Common myeloid progenitor, CD34-positive (primary cell): ENCODE measurements around the gene DPP10.

ENCODE experiments used
- CTCF ChIA-PET: fragments of 350-600 bp; sonication (Branson Sonifier 250); formaldehyde crosslinking; loops from one replicate; lab custom pipeline; 2021; ENCODE audit warnings: antibody characterized with exemption; lab: Charles Lee
- POLR2A ChIA-PET: fragments of 350-600 bp; sonication (Branson Sonifier 250); formaldehyde crosslinking; loops from one replicate; lab custom pipeline; 2021; ENCODE audit warnings: antibody characterized with exemption; lab: Charles Lee
- DNase-seq, 3 donors: peaks; one replicate each; pipeline versions ENCODE4 v3.0.0 to v3.0.0-alpha.2; 2013
- H3K27ac ChIP-seq, 2 experiments: 1 replicate in 1 of 2; 2 replicates in 1 of 2; pipeline ENCODE4 v1.7.0; 2013; ENCODE audit warnings: inconsistent platforms in 2 of 2, low read length in 2 of 2, mild to moderate bottlenecking in 2 of 2, low read depth in 1 of 2, moderate library complexity in 1 of 2; ENCODE audit not compliant: severe bottlenecking in 2 of 2, insufficient read depth in 1 of 2, poor library complexity in 1 of 2
- H3K27me3 ChIP-seq, 5 experiments: replicated peaks in 2 of 5; 1 replicate in 3 of 5; 2 replicates in 2 of 5; pipeline versions ENCODE4 v1.6.1 to v1.7.0; 2013; ENCODE audit warnings: low read length in 4 of 5, mild to moderate bottlenecking in 2 of 5, moderate library complexity in 2 of 5, inconsistent platforms in 1 of 5; ENCODE audit not compliant: insufficient read depth in 5 of 5, control insufficient read depth in 4 of 5
- H3K36me3 ChIP-seq, 4 experiments: 1 replicate in 2 of 4; 2 replicates in 2 of 4; pipeline versions ENCODE4 v1.6.1 to v1.7.0; 2013; ENCODE audit warnings: low read length in 3 of 4, control low read depth in 1 of 4, mild to moderate bottlenecking in 1 of 4; ENCODE audit not compliant: control insufficient read depth in 4 of 4, insufficient read depth in 4 of 4
- H3K4me1 ChIP-seq, 4 experiments: 1 replicate in 3 of 4; 2 replicates in 1 of 4; pipeline versions ENCODE4 v1.6.1 to v1.7.1; 2013; ENCODE audit warnings: low read length in 3 of 4, mild to moderate bottlenecking in 3 of 4, control low read depth in 1 of 4, inconsistent platforms in 1 of 4, moderate library complexity in 1 of 4; ENCODE audit not compliant: control insufficient read depth in 4 of 4, insufficient read depth in 4 of 4; ENCODE audit errors: control extremely low read depth in 1 of 4
- H3K4me3 ChIP-seq, 7 experiments: 1 replicate in 4 of 7; 2 replicates in 3 of 7; pipeline versions ENCODE4 v1.5.1 to v1.7.0; 2013; ENCODE audit warnings: mild to moderate bottlenecking in 7 of 7, low read length in 6 of 7, moderate library complexity in 6 of 7, inconsistent platforms in 2 of 7, low read depth in 2 of 7, control low read depth in 1 of 7; ENCODE audit not compliant: insufficient read depth in 4 of 7, control insufficient read depth in 1 of 7; ENCODE audit errors: extremely low read depth in 1 of 7
- H3K9me3 ChIP-seq, 5 experiments: 1 replicate in 4 of 5; 2 replicates in 1 of 5; pipeline versions ENCODE4 v1.6.1 to v1.7.1; 2013; ENCODE audit warnings: low read length in 4 of 5, mild to moderate bottlenecking in 2 of 5, inconsistent platforms in 1 of 5, low read depth in 1 of 5, moderate library complexity in 1 of 5; ENCODE audit not compliant: control insufficient read depth in 4 of 5, insufficient read depth in 2 of 5; ENCODE audit errors: control extremely low read depth in 1 of 5
- WGBS: methylation state at CpG from one replicate; pipeline ENCODE4 v1.1.5; 2013; ENCODE audit not compliant: insufficient coverage; 5-methylcytosine and 5-hydroxymethylcytosine counted together

Gene DPP10

DNA sequence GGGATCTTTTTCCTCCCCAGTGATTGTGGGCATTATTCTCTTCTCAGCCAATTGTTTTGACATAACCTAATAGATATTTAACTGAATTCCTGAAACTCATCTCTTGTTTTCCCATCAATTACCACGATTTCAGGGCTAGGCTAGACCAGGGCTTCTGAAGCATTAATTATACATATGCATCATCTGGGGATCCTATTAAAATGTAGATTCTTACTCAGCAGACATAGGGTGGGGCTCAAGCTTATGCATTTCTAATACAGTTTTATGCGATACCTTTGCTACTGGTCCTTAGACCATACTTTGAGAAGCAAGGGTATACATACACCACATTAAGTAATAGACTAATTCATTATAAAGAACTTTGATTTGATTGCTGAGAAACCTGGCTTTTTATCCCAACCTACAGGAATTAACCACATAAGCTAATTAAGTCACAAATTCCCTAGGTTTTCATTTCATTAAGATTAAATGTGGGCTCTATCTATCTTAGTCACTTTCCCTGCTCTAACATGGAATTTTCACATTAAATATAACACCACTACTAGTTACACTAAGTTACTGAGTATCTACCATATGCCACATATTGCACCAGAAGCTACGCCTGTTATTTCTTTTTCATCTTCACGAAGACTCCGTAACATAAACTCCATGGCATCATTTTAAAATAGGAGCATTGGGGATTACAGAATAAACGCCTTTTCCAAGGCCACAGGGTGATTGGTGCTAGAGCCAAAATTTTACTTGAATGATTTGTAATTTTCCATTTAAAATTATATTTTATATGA lies 417.5 kb downstream of the DPP10 start:
- DNase-seq: no peak
- no peak overlapping the region for H3K27ac ChIP-seq
- H3K27me3 ChIP-seq: no peaks in the 10 kb centered on the region
- H3K36me3 ChIP-seq: no peaks in the 10 kb centered on the region
- ChIA-PET POLR2A (no interaction called here), CTCF (no interaction called here)
- no peaks in the 10 kb centered on the region for H3K4me1 ChIP-seq
- WGBS: 100% methylated on average over 2 of the region's 6 CpGs
- H3K9me3 ChIP-seq: no peaks in the 10 kb centered on the region
- no peak overlapping the region for H3K4me3 ChIP-seq

DNA sequence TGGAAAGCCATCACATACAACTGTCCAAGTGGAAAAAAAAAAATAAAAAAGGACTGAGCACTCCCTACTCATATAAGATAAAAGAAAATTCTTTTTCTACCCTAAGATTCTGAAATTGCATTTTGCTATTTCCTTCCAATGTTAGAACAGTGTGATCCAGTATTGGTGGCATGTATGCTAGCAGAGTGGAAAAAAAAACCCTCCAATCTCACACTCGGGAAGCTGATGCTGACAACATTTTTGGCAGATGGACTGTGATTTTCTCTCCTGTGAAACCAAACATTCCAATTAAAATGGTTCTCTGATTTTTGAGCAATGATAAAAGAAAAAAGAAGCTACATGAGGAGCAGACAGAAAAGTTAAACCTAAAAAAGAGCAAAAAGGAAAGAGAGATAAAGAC lies 419.8 kb downstream of the DPP10 start:
- WGBS: no CpG with 5 or more reads among the region's 1 CpG
- ChIA-PET POLR2A (no interaction called here), CTCF (no interaction called here)
- Histone ChIP-seq H3K4me3 (no peak overlapping the region), H3K36me3 (no peaks in the 10 kb centered on the region), H3K4me1 (no peaks in the 10 kb centered on the region), H3K27me3 (no peaks in the 10 kb centered on the region), H3K27ac (no peak overlapping the region), H3K9me3 (no peaks in the 10 kb centered on the region)
- no peak for DNase-seq

DNA sequence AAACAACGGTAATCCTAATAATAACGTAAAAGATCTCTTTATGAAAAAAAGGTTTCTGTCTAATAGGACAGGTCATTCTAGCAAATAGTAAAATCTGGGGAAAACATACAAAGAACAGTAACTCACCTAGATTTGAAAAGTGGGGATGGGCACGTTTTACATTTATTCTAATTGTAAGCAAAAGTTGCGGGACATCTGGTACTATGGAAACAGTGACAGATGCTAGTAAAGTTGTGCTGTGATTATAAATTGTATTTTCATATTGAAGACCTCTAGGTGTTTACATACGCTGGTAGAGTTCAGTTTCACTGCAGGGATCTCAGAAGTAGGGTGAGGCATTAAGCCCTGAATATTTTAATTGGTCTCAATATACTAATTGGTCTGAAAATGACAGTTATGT lies 422.5 kb downstream of the DPP10 start:
- H3K4me3 ChIP-seq: no peak overlapping the region
- no peaks in the 10 kb centered on the region for H3K9me3 ChIP-seq
- no peaks in the 10 kb centered on the region for H3K4me1 ChIP-seq
- POLR2A ChIA-PET: no interaction called here
- CTCF ChIA-PET: no interaction called here
- H3K36me3 ChIP-seq: no peaks in the 10 kb centered on the region
- no peak overlapping the region for H3K27ac ChIP-seq
- H3K27me3 ChIP-seq: no peaks in the 10 kb centered on the region
- 94% methylated on average over 3 of the region's 5 CpGs for WGBS
- no peak for DNase-seq

DNA sequence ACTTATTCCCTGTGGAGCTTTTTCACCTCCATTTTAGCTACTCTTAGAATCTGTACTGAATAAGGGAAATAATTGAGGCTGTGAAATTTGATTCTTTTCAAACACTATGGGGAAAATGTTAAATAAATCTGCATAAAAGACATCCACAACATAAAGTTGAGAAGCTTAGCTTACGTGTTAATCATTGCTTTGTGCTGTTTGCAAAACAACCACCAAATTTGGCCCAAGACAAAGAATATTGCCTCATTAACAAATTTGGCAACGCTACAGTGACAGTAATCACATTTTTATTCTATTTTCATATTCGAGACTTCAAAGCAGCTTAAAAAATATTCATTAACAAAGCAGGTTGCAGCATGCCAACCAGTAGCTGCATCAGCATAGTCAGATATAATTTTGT lies 437.6 kb downstream of the DPP10 start:
- Histone ChIP-seq H3K36me3 (no peaks in the 10 kb centered on the region), H3K27me3 (no peaks in the 10 kb centered on the region), H3K9me3 (no peaks in the 10 kb centered on the region), H3K27ac (no peak overlapping the region), H3K4me1 (no peaks in the 10 kb centered on the region), H3K4me3 (no peak overlapping the region)
- no peak for DNase-seq
- CTCF ChIA-PET: no interaction called here
- 96% methylated on average over 3 of the region's 3 CpGs for WGBS
- POLR2A ChIA-PET: no interaction called here

DNA sequence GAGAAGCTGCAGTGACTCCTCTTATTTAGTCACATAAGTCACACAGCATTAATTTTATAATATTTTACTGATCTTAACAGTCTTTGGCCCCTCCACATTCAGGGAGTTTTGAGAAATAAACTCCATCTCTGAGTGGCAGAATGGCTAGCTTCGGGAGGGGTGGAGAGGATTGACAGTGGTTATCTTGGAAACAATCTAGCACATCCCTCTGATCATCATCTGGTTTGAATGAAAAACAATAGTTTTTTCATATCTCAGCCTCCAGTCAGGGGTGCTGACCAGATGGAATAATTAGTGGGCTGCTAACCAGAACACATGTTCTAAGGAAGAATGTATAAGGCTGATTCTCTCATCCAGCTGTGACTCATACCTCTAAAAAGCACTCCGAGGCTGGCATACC lies 477.5 kb downstream of the DPP10 start:
- H3K27me3 ChIP-seq: no peaks in the 10 kb centered on the region

DNA sequence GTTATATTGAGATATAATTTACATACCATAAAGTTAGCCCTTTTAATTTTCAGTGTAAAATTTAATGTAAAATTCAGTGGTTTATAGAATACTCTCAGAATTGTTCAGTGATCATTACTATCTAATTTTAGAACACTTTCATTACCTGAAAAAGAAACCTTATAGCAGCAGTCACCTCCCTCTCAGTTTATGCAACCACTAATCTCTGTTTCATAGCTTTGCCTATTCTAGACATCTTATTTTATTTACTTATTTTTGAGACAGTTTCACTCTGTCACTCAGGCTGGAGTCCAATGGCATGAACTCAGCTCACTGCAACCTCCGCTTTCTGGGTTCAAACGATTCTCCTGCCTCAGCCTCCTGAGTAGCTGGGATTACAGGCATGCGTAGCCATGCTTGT lies 479.6 kb downstream of the DPP10 start:
- Histone ChIP-seq H3K9me3 (peaks cover 0 to 1% (median 0%) of the 10 kb centered on the region in 5 experiments), H3K36me3 (no peaks in the 10 kb centered on the region), H3K27ac (no peak overlapping the region), H3K4me3 (no peak overlapping the region), H3K27me3 (no peaks in the 10 kb centered on the region), H3K4me1 (no peaks in the 10 kb centered on the region)
- CTCF ChIA-PET: no interaction called here
- no peak for DNase-seq
- POLR2A ChIA-PET: no interaction called here
- WGBS: 100% methylated on average over 2 of the region's 3 CpGs

More for the DNA sequence above, 477.5 kb downstream of the DPP10 start:
- ChIA-PET POLR2A (no interaction called here), CTCF (no interaction called here)
- Histone ChIP-seq H3K9me3 (no peaks in the 10 kb centered on the region), H3K4me1 (no peaks in the 10 kb centered on the region), H3K4me3 (no peak overlapping the region), H3K36me3 (no peaks in the 10 kb centered on the region), H3K27ac (no peak overlapping the region)
- 42% methylated on average over 2 of the region's 2 CpGs for WGBS
- no peak for DNase-seq

DNA sequence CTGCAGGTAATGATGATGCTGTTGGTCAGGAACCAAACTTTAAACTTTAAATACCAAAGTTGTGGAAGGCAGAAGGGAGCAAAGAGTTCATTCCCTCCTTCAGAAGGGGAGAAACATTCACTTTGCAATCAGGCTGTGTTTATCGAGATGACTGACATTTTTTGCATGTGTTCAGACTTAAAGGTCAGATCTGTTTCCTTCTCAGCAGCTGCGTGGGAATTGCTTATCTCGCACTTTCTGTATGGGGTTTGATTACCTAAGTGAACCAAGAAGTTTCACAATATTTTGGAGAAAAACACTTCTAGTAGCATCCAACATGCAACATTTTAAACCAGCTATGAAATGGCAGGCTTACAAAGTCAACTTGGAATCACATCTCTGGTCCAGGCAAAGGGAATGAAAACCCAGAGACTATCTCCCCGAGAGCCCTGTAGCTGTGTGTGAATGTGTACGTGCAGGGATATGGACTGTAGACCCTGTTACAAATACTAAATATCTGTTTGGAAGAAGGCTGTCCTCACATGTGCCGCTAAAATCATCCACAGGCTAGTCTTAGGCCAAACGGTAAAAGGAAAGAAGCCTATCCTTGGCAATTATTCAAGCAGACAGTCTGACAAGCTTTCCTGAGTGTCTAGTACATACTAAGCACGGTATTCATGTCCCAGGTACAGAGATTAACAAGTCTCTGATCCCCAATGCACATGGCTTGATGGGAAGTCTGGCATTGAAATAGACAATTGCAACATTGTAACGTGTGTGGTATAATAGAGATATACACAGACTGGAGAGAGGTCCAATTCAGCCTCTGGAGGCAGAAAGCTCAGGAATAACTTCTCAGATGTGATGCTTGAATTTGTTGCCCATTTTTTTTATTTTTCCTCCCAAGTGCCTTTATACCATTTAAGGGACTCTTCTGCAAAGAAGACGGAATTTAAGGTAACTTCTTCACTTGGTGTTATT lies 483.1 kb downstream of the DPP10 start:
- ChIA-PET POLR2A (no interaction called here), CTCF (no interaction called here)
- H3K27me3 ChIP-seq: no peaks in the 10 kb centered on the region
- no peak for DNase-seq
- 69% methylated on average over 7 of the region's 10 CpGs for WGBS
- H3K4me1 ChIP-seq: no peaks in the 10 kb centered on the region
- H3K9me3 ChIP-seq: peaks cover 0 to 7% (median 0%) of the 10 kb centered on the region in 5 experiments
- no peak overlapping the region for H3K27ac ChIP-seq
- no peak overlapping the region for H3K4me3 ChIP-seq
- no peaks in the 10 kb centered on the region for H3K36me3 ChIP-seq
